K562 (cell line): ENCODE measurements around the gene APLP1. TPM values are rescaled to one million over a fixed set of nuclear protein-coding genes. Genes with fewer than 3 reads are reported as not detected.

Source experiments
- ATF1 ChIP-seq, 2 experiments: fragments of 450-650 bp in 1 of 2; IDR thresholded peaks; 2 replicates each; pipeline ENCODE4 v1.6.1; 2016; ENCODE audit warnings: missing compliant biosample characterization in 1 of 2, missing genetic modification characterization in 1 of 2
- CCAR2 ChIP-seq: fragments of 200-400 bp; formaldehyde crosslinking; IDR thresholded peaks from 2 replicates; pipeline ENCODE4 v1.6.1; 2017; ENCODE audit warnings: mild to moderate bottlenecking, low read depth, low read length
- E2F6 ChIP-seq, 2 experiments: IDR thresholded peaks; 2 replicates each; pipeline ENCODE4 v1.6.1; 2011; ENCODE audit warnings: borderline replicate concordance in 1 of 2, control low read depth in 1 of 2, low read depth in 1 of 2, low read length in 1 of 2, mild to moderate bottlenecking in 1 of 2, mixed read lengths in 1 of 2, moderate library complexity in 1 of 2; ENCODE audit not compliant: insufficient read depth in 1 of 2, insufficient read length in 1 of 2, poor library complexity in 1 of 2, severe bottlenecking in 1 of 2; ENCODE audit errors: extremely low read depth in 1 of 2
- EP300 ChIP-seq: IDR thresholded peaks from 2 replicates; pipeline ENCODE4 v1.6.1; 2012; ENCODE audit warnings: low read length, improper control_type of control experiment
- KAT2B ChIP-seq: IDR thresholded peaks from one replicate; pipeline ENCODE4 v1.6.1; 2012; ENCODE audit warnings: low read depth, mild to moderate bottlenecking, control low read depth, inconsistent platforms, low read length, moderate library complexity
- NR0B1 ChIP-seq: fragments of 450-650 bp; IDR thresholded peaks from one replicate; pipeline ENCODE4 v1.6.1; 2018; ENCODE audit warnings: mild to moderate bottlenecking, moderate library complexity; ENCODE audit not compliant: partially characterized antibody
- RB1 ChIP-seq: fragments of 450-650 bp; IDR thresholded peaks from 2 replicates; pipeline ENCODE4 v1.6.1; 2017; ENCODE audit warnings: low read depth, mild to moderate bottlenecking
- SMAD2 ChIP-seq: fragments of 150-350 bp; IDR thresholded peaks from 2 replicates; pipeline ENCODE4 v1.6.1; 2014; ENCODE audit warnings: low read depth, mild to moderate bottlenecking, low read length
- SRF ChIP-seq, 2 experiments: fragments of 250-450, 450-650 bp in 1 of 2; sonication (Bioruptor Pico) in 1 of 2; sonication (generic) in 1 of 2; formaldehyde crosslinking; IDR thresholded peaks; 2 replicates each; pipeline versions ENCODE4 v1.5.0 to v1.5.1; 2020 to 2022; ENCODE audit warnings: mild to moderate bottlenecking in 1 of 2, missing genetic modification reagents in 1 of 2
- THRAP3 ChIP-seq: fragments of 450-650 bp; IDR thresholded peaks from 2 replicates; pipeline ENCODE4 v1.6.1; 2016; ENCODE audit warnings: mild to moderate bottlenecking, inconsistent platforms, borderline replicate concordance
- ZFP36 ChIP-seq: fragments of 150-350 bp; IDR thresholded peaks from 2 replicates; pipeline ENCODE4 v1.6.1; 2018; ENCODE audit warnings: low read length, low read depth; ENCODE audit not compliant: partially characterized antibody
- ZNF217 ChIP-seq: sonication (generic); formaldehyde crosslinking; IDR thresholded peaks from 2 replicates; pipeline ENCODE4 v1.8.0; 2022; ENCODE audit warnings: mild to moderate bottlenecking, missing genetic modification reagents
- ZNF239 ChIP-seq: fragments of 250-450 bp; sonication (Bioruptor Pico); IDR thresholded peaks from 2 replicates; pipeline ENCODE4 v1.4.0; 2020; ENCODE audit warnings: mild to moderate bottlenecking
- ZNF274 ChIP-seq: IDR thresholded peaks from 2 replicates; pipeline ENCODE4 v1.6.1; 2011; ENCODE audit warnings: low read depth, mild to moderate bottlenecking, low read length, moderate library complexity, borderline replicate concordance
- ZNF282 ChIP-seq: sonication (generic); formaldehyde crosslinking; IDR thresholded peaks from 2 replicates; pipeline ENCODE4 v1.8.1; 2023; ENCODE audit warnings: missing genetic modification reagents
- ZNF75A ChIP-seq: fragments of 450-650 bp; formaldehyde crosslinking; IDR thresholded peaks from 2 replicates; pipeline ENCODE4 v1.4.0; 2020; ENCODE audit warnings: mild to moderate bottlenecking
- polyA plus RNA-seq, 8 experiments: library from polyadenylated mRNA; depleted of rRNA in 4 of 8; stranded (reverse) in 5 of 8; unstranded in 3 of 8; fragments of >200 nt; fragmentation: Nextera tagmentation in 2 of 8; fragmentation: Illumina TruSeq in 1 of 8; extraction: Ambion mirVana in 2 of 8; extraction: Trizol in 1 of 8; gene quantifications; 2 replicates each; pipeline versions ENCODE4 v1.2.1 to v1.2.3, GENCODE V29; 2011 to 2014; ENCODE audit warnings: inconsistent platforms in 1 of 8, missing spikeins in 1 of 8
- total RNA-seq, 7 experiments: library from RNA; depleted of rRNA in 6 of 7; stranded (reverse); fragments of >200 nt in 6 of 7; fragmentation: Illumina TruSeq in 2 of 7; extraction: Trizol in 2 of 7; gene quantifications; 2 replicates each; pipeline versions ENCODE4 v1.2.1 to v1.2.3, GENCODE V29; 2011 to 2021; ENCODE audit warnings: low replicate concordance in 1 of 7
- TF ChIP-seq, protein P1 (sequence below), 2 experiments: fragments of 450-650 bp; IDR thresholded peaks; 2 replicates each; pipeline ENCODE4 v1.6.1; 2016
- TF ChIP-seq, protein P2 (sequence below): sonication (generic); formaldehyde crosslinking; IDR thresholded peaks from 2 replicates; pipeline ENCODE4 v1.8.1; 2023; ENCODE audit warnings: mild to moderate bottlenecking, missing genetic modification reagents
- TF ChIP-seq, protein P3 (sequence below): fragments of 250-450 bp; sonication (Bioruptor Pico); IDR thresholded peaks from 2 replicates; pipeline ENCODE4 v1.5.0; 2022; ENCODE audit warnings: mild to moderate bottlenecking

APLP1 gene
- total and polyA plus RNA-seq, 9 of the 15 experiments (the other 6 are each of a cell fraction or from before 2014, with no cell fraction given): 0.69 to 9.9 (median 4.7) TPM

- TF ChIP-seq, protein P1, sequence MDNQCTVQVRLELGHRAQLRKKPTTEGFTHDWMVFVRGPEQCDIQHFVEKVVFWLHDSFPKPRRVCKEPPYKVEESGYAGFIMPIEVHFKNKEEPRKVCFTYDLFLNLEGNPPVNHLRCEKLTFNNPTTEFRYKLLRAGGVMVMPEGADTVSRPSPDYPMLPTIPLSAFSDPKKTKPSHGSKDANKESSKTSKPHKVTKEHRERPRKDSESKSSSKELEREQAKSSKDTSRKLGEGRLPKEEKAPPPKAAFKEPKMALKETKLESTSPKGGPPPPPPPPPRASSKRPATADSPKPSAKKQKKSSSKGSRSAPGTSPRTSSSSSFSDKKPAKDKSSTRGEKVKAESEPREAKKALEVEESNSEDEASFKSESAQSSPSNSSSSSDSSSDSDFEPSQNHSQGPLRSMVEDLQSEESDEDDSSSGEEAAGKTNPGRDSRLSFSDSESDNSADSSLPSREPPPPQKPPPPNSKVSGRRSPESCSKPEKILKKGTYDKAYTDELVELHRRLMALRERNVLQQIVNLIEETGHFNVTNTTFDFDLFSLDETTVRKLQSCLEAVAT (IDR thresholded peaks at IDR 0.05): peak in 1 of 2 experiments; percentile 74; a peak in 2 of 4 replicates
- TF ChIP-seq ZNF217 (CRISPR knock-in tag) (no peak), NR0B1 (no peak), ZNF75A (no peak), ZNF282 (CRISPR knock-in tag) (no peak), ZNF239 (CRISPR knock-in tag) (no peak), EP300 (no peak), KAT2B (no peak), CCAR2 (no peak), ZFP36 (peak; percentile 35), SRF (CRISPR knock-in tag; IDR thresholded peaks at IDR 0.05) (no peak), RB1 (peak; percentile 14; the same call in 1 of the 2 replicates), E2F6 (IDR thresholded peaks at IDR 0.05; ENCODE audit: borderline replicate concordance in 1 of 2, extremely low read depth in 1 of 2, insufficient read depth in 1 of 2, insufficient read length in 1 of 2, low read depth in 1 of 2, low read length in 1 of 2, poor library complexity in 1 of 2, severe bottlenecking in 1 of 2) (peak in 1 of 2 experiments; percentile 56), ZNF274 (no peak), ATF1 (CRISPR knock-in tag; IDR thresholded peaks at IDR 0.05) (no peak), ATF1 (tag; IDR thresholded peaks at IDR 0.05) (peak; percentile 77), THRAP3 (no peak), SMAD2 (no peak)
- TF ChIP-seq, protein P2, sequence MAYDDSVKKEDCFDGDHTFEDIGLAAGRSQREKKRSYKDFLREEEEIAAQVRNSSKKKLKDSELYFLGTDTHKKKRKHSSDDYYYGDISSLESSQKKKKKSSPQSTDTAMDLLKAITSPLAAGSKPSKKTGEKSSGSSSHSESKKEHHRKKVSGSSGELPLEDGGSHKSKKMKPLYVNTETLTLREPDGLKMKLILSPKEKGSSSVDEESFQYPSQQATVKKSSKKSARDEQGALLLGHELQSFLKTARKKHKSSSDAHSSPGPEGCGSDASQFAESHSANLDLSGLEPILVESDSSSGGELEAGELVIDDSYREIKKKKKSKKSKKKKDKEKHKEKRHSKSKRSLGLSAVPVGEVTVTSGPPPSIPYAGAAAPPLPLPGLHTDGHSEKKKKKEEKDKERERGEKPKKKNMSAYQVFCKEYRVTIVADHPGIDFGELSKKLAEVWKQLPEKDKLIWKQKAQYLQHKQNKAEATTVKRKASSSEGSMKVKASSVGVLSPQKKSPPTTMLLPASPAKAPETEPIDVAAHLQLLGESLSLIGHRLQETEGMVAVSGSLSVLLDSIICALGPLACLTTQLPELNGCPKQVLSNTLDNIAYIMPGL: no peak
- TF ChIP-seq, protein P3, sequence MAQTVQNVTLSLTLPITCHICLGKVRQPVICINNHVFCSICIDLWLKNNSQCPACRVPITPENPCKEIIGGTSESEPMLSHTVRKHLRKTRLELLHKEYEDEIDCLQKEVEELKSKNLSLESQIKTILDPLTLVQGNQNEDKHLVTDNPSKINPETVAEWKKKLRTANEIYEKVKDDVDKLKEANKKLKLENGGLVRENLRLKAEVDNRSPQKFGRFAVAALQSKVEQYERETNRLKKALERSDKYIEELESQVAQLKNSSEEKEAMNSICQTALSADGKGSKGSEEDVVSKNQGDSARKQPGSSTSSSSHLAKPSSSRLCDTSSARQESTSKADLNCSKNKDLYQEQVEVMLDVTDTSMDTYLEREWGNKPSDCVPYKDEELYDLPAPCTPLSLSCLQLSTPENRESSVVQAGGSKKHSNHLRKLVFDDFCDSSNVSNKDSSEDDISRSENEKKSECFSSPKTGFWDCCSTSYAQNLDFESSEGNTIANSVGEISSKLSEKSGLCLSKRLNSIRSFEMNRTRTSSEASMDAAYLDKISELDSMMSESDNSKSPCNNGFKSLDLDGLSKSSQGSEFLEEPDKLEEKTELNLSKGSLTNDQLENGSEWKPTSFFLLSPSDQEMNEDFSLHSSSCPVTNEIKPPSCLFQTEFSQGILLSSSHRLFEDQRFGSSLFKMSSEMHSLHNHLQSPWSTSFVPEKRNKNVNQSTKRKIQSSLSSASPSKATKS (CRISPR knock-in tag): no peak
Measured at GRCh38 chr19:35845215-35846037, 22.9 kb upstream of the APLP1 start (continued).
